HG03565 (cell line): ENCODE measurements around the gene NAGK.
"Not testable (repeated sequence)": the region's sequence is repeated elsewhere in the genome, so short reads cannot be mapped to it uniquely, and the experiment has no call there.

Experiments used
- ATAC-seq: cut with Tn5 transposase; IDR thresholded peaks from one replicate; pipeline ENCODE4 v1.9.1; 2021; ENCODE audit warnings: mild to moderate bottlenecking, moderate library complexity; ENCODE audit not compliant: unreplicated experiment

NAGK gene

GRCh38 chr2:71103809-71104208 is 35.4 kb downstream of the NAGK start:
- ATAC-seq, result no peak

GRCh38 chr2:71106463-71106862 is 38.0 kb downstream of the NAGK start:
- not testable (repeated sequence) for ATAC-seq

GRCh38 chr2:71108091-71108490 is 39.6 kb downstream of the NAGK start:
- no peak for ATAC-seq

- ATAC-seq, result no peak
These were observed 45.4 kb downstream of the NAGK start for GRCh38 chr2:71113843-71114242.

- ATAC-seq, result no peak
These were observed 48.6 kb downstream of the NAGK start for GRCh38 chr2:71117063-71117462.

GRCh38 chr2:71120195-71120594 is 51.7 kb downstream of the NAGK start:
- no peak for ATAC-seq

GRCh38 chr2:71121479-71121878 is 53.0 kb downstream of the NAGK start:
- no peak for ATAC-seq

- ATAC-seq, result no peak
These were observed 54.2 kb downstream of the NAGK start for GRCh38 chr2:71122387-71123298.

GRCh38 chr2:71125506-71126294 is 57.3 kb downstream of the NAGK start:
- no peak for ATAC-seq

- no peak for ATAC-seq
These were observed 58.5 kb downstream of the NAGK start for GRCh38 chr2:71126957-71127356.
